HG03575 (cell line): Measurements from ENCODE around the gene GSK3A.

Experiments used
- ATAC-seq: cut with Tn5 transposase; IDR thresholded peaks from one replicate; pipeline ENCODE4 v1.9.1; 2021; ENCODE audit not compliant: unreplicated experiment, insufficient number of reproducible peaks, low FRiP score; ENCODE audit errors: extremely low read depth

GSK3A gene

DNA sequence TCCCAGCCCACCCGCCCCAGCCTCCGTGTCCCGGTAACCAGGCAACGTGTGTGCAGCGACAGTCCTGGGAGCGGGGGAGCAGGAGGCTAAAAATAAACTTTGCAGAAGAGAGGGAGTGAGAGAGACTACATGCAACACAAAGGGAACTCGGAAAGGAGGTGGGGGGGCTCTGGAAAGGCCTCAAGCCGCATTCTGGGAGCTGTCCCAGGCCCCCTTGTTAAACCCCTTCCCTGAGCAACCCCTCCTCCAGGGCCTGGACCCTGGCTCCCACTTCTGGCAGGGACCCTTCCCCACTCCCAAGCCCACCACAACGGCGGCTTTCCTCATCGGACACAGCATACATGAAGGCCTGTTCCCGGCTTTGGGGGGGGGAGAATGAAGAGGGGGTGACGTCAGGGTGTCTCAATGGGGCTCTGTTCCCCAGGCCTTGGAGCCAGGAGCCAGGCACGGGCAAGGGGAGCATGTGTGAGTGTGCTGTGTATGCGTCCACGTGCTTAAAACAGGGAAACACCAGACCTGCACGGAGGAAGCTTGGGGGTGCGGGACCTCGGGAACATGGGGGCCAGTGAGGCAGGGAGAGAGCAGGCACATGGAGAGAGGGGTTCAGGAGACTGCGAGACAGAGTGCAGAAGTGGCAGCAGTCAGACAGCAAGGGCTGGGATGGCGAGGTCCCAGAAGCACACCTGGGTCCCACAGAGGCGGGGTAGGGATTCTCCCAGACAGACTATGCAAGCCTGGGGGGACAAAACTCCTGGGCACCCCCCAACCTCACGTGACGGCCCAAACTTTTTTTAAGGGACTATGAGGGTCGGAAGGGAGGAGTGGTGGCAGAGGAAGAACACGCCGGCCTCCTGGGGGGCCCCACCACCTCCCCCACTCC lies 10.2 kb upstream of the GSK3A start:
- no peak for ATAC-seq

DNA sequence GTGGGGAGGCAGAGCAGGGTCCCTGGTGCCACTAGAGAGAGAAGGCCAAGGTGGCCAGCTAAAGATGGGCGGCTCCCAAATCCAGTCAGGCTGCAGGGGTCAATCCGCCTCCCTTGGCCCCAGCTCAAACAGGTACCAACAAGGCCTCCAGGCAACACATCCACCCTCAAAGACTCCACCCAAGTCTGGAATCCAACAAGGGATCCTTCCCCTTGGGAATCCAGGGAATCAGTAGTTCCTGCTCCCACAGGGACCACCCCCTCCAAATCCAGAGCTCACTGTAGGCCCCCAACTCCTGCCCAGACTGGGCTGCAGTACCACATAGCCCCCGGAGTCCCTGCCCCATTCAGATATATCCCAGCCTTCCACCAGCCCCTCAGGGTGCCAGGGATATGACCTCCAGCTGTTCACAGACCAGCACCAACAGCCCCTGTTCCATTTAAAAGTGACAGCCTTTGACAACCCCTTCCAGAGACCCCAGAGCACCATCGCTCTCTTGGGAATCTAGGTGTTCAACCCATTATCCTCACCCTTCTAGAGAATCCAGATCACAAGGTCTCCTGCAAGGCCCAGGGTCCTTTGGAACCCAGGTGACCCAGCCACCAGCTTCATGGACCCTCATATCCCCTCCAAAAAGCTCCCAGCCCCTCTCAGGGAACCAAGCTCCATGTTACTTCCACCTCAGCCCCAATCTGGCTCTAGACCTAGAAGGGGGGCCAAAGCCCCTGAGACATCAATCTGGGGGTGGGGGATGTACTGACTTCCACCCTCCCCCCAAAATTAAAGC lies 9.4 kb upstream of the GSK3A start:
- ATAC-seq, result no peak

DNA sequence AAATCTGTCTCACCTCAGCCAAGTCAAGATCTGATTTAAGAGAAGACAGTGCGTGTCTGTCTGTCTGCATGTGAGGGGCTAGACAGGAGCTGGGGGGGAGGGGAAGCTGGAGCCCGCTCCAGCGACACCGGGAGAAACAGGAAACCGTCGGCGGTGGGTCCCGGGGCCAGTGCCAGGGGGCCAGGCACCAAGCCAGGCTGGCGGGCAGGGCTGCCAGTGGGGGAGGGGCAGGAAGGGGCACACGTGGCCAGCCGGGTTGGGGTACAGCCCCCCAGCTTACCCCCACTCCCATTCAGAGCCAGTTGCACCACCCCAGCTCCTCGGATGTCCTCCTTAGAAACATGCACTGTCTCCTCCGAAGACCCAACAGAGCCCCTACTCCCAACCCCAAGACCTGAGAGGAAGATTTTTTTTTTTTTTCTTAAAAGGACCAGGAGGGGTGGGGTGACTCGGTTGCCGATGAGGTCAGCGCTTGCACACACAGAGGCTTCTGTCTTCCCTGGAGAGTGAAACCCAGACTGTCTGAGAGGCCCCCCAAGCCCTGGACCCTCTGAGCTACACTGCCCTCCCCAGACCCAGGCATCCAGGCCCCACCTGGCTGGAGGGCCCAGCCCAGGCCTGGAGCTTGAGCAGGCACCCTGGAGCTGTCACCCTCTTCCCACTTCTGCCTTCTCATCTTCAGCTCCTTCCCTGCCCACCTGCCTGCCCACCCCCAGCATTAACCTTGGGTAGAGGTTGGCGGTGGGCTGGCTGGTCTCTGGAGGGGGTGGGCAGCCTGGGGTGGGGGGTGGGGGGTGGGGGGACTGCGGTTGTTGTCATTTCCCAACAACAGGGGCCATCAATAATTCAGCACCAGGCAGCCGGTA lies 8.5 kb upstream of the GSK3A start:
- ATAC-seq, result no peak

DNA sequence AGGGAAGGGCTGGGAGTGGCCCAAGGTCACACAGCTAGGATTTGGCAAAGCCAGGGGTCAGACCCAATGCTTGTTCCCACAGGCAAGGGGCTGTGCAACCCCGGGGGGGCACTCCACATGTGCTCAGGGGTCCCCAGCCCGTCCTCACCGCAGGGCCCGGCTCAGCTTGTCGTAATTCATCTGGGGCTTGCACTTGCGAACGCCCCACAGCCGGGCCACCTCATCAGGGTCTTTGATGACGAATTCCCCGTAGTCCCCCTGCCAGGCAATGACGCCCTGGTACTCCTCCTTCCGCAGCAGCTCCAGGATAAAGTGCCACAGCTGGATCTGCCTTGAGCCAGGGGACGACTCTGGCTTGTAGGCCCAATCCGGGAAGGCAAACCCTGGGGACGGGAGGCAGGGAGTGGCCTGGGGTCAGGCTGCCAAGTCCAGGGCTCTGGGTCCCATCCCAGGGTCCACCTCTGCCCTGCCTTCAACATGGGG lies 7.8 kb upstream of the GSK3A start:
- no peak for ATAC-seq

DNA sequence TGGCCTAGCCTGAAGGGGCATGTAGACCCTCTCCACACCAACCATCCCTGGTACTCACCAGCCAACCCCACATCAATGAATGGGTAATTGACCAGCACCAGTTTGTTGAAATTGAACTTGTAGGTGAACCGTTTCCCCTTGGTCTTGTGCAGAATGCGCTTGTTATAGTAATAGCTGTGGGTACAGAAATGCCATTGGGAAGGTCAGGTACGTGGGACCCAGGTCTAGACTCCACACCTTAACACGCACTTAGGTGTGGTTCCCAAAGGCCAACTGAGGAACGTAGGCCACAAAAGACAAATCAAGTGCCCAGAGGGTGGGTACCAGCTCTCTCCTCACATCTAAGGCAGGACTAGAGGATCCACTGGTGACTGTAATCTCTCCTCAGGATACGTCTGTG lies 7.4 kb upstream of the GSK3A start:
- ATAC-seq, result no peak

DNA sequence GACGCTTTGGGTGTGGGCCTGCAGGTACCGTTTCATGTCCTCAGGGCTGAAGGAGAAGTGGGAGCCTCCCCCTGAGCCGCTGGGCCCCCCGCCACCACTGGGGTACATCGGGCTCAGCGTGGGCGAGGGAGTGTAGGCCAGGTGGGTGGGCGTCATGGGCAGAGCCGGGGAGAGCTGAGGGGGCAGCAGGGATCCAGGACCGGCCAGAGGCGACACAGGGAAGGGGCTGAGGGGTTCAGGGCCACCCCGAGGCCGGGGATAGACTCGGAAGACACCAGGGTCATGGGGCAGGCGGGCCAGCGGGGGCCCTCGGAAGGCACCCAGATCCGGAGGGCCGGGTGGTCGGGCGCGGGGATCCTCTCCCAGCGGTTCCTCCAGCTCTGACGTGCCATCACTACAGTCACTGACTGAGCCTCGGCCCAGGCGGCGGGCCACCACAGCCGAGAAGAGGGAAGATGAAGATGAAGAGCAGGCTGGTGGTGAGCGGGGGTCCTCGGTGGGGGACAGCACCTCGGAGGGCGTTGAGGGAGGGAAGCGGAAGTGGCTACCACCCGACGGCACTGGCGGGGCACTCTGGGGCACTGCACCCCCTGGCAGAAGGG lies 6.8 kb upstream of the GSK3A start:
- no peak for ATAC-seq

DNA sequence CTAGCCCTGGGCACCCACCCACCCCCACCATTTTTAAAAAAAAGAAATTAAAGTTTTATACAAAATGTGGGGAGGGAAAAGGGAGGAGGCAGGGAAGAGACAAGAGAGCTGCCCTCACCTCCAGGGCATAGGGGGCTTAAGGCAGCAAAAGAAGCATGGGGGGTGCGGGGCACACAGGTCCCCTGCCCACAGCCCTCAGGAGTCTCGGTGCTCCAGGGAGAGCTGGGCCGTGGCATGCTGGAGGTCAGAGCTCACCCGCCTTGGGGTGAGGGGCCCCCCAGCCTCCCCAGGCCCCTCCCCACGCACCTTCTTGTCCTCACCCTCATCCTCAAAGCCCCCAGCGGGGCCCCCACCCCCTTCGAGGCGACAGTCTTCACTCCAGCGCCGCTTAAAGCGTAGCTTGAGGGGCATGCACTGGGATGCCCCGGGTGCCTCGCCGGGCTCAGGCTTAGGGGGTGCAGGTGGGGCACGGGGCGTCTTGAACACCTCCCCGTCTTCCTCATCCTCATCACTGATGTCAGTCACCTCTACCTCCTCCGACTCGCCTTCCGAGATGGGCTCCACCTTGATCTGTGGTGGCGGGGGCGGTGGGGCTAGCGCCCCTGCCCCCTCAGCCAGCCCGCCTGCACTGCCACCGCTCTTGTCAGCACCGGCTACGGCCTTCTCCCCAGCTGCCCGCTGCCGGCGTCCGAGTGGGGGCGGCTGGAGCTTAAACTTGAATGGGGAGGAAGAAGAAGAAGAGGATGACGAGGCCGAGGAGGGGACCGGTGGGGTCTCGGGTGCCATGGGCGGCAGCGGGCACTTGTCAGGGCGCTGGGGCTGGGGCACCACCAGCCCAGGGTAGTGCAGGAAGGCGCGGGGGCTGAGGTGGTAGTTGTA lies 6.1 kb upstream of the GSK3A start:
- no peak for ATAC-seq

DNA sequence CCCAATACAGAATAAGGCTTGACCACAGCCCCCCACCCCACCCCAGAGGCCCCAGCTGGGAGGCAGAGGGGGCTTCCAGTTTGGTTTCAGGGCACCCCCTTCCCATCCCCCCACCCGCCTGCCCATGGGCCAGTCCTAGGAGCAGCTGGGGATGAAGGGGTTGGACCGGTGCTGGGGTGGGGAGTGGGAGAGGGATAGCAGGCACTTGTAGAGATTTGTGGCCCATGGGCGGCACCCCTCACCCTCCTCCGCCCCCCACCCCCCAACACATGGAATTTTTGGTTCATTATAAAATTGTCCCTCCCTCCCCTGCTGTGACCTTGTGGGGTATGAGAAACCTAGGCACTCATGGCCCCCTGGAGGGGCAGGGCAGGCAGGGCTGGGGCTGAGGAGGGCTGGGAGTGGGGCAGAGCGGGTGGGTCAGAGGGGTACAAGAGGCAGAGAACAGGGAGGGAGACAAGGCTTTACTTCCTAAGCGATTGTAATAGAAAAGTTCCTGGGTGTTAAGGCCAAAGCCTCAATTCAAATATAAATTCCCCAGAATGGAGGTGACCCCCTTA lies 5.3 kb upstream of the GSK3A start:
- ATAC-seq, result no peak

DNA sequence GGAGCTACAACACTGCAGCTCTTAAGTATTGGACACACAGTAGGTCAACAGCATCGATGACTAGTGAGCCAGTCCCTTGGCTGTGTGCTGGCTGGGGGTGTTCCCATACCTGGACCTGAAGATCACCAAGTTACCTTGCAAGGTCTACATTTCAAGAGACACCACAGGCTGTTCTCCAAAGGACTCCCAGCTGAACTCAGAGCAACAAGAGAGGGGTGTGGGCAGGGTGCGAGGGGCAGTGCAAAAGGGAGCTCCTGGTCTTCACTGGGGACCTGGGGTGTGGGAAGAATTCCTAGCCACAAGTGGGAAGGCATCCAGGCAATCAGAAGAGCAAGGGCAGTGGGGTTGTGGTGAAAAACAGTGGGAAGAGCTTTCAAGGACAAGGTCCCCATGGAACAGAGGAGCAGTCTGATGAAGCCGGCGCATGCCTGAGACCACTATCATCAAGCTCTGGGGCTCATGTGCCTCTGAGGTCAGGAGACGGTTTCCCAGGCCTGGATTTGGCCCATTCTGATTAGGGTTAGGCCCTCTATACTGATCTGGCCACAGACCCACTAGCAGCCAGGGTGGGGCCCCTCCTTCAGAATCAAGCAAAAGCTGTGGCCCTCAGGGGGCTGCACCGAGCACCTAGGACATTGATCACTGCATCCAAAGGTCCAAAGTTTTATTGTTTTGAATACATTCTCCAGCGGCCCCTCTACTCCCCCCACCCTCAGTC lies 4.7 kb upstream of the GSK3A start:
- ATAC-seq, result no peak

DNA sequence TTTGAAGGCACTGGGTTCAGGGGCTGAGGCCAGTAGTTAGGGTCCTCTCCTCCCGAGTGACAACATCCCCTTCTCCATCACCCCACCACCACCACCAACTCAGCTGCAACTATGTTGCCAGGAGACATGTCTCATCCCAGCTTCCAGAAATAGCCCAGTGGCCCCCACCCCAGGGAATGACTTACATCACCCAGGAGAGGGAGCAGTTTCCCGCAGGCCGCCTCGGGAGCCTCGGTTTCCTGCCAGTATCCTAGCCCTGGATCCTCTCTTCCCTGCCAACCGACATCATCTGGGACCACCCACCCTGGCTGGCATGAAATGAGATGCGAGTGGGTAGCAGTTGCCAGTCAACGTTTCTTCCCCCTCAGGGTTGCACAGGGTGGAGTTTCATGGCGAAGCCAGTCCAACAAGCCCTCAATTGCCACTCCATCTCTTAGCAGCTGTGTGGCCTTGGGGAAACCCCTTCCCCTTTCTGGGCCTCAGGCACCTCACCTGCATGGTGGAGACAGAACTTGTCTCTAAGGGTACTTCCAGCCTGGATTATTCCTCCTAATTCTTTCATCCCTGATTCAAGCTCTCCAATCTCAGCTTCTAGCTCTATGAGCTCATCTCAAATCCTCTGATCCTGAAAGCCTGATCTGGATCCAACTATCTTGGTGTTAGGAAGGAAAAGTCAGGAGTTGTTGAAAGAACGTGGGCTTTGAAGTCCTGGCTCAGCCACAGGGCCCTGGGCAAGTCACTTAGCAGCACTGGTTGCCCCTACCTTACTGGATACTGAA lies 3.9 kb upstream of the GSK3A start:
- no peak for ATAC-seq

DNA sequence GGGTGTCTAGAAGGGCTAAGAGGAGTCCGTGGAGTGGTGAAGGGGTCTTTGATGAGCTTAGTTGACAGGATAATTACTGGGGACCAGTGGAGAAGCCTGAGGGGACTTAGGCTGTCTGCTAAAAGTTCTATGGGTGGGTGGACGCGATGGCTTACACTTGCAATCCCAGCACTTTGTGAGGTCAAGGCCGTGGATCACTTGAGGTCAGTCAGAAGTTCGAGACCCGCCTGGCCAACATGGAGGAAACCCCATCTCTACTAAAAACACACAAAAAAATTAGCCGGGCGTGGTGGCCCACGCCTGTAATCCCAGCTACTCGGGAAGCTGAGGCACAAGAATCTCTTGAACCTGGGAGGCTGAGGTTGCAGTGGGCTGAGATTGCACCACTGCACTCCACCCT lies 2.8 kb upstream of the GSK3A start:
- no peak for ATAC-seq

DNA sequence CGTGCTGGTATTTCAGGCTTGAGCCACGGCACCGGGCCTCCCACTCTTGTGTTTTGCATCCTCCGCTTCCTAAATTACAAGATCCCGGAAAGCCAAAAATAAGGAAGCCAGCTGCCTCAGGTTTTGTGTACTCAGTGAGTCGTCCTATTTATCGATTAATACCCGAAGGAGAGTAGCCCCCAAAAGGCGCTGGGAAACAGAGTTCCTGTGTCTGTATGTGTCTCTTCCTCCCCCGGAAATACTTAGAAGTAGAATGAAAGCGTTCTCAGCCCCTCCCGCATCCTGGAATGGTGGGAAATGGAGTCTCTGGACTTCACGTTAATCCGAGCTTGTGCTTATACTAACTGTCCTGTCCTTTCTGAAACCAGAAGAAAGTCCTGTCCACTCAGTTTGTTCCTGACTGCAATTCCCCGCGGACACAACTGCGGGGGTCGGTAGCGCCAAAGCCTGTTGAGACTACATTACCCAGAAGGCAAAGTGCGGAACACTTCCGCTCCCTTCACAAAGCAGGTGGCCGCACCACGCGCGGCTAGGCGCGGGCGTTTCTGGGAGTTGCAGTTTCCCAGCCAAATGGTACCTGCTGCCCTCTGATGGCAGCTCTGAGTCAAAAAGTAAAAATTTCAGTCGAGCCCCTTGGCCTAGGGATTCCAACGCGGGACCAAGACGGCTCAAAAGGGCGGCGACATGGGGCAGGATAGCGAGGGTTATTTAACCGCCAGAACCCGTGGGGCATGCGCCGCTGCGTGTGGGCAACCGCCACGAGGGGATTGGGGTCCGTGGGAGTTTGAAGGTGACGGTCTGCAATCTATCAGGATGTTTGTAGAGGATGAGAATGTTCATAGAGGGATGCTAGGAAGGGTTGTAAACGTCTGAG lies 2.2 kb upstream of the GSK3A start:
- no peak for ATAC-seq

DNA sequence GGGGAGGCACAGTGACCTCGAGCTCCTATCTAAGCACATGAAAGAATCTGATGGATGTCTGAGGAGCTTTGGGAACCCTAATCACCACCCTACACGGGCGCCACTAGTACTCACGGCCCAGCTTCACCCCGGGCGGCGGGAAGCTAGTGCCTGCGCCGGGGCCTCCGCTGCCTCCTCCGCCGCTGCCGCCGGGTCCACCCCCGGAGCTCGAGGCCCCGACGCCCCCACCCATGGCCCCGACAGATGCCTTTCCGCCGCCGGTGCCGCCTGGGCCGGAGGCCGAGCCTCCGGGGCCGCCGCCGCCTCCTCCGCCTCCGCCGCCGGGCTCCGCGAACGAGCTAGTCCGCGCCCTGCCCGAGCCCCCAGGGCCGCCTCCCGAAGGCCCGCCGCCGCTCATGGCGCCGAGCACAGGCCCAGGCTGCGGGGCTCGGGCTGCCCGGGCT lies 312 bp downstream of the GSK3A start:
- ATAC-seq, result no peak

DNA sequence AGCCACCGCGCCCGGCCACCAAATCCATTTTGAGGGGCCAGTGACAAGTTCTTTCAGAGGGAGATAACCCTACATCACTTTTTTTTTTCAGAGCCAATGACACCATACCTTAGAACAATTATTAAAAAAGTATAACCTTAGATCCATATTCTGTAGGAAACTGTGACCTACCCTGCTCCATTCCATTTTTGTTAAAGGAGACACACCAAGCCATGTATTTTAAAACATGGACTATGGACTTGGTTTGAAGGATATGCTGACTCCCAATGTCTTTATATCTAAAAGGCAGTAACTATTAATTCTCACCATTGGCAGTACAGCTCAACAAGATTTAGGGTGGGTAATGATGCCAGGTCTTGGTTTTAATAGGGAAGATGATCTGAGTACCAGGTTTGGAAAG lies 1.1 kb downstream of the GSK3A start:
- ATAC-seq, result no peak

DNA sequence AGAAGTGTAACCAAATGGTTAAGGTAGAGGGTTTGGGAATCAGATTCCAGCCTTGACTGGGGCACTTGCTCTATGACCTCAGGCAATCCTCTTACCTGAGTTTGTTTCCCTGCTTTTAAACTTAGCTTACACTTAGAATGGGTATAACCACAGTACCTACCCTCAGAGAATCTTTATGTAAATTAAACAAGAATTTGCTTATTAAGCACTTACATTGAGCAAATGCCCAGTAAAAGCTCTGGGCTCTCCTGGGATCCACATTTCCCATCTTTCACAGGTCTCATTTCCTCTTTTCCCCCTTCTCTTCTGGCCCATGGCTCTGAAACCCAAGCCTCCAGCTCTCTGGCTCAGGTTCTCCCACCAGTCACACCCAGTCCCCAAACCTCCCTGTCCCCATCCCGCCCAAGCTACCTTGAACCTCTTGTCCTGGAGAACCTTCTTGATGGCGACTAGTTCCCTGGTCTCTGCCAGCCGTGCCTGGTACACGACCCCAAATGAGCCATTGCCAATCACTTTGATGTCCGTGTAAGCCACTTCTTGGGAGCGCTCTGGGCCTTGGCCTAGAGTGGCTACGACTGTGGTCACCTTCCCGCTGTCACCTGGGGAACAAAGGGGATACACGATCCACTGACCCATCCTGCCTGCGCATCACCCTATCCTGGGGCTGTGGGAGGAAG lies 2.7 kb downstream of the GSK3A start:
- no peak for ATAC-seq
